ENCODE data around the gene TYMP.

Gene TYMP

GRCh38 chr22:50505776-50506610 lies 23.8 kb downstream of the TYMP start:
- DNase-seq (ENCODE audit: low read depth) = no peak

- DNase-seq (ENCODE audit: low read depth) = no peak
These were observed 24.5 kb downstream of the TYMP start for GRCh38 chr22:50505276-50505775.

GRCh38 chr22:50504369-50505211 lies 25.2 kb downstream of the TYMP start:
- no peak for DNase-seq (ENCODE audit: low read depth)

DNA sequence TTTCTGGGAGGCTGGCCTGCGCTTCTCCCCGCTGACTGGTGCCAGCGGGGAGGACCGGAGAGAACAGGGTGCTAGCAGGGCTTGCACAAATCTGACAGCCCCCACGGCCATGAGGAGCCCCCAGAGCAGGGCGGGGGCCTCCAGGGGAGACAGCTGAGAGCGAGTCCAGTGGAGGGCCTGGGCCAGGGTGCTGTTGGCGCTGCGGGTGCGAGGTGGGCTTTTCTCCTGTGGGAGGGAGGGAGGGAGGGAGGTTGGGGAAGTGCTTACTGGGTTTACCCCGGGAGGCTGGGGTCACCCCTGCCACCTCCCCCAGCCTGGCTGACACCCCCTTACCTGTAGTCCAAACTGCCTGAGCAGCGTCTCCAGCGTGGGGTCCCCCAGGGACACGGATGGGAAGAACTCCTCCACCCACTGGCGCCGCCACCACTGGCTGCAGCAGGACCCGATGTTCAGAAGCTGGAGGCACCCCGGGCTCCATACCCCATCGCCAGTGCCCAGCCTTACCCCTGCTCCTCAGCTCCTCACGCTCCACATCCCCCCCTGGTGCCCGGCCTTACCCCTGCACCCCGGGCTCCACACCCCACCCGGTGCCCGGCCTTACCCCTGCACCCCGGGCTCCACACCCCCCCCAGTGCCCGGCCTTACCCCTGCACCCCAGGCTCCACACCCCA lies 26.2 kb downstream of the TYMP start:
- no peak for DNase-seq (ENCODE audit: low read depth)

DNA sequence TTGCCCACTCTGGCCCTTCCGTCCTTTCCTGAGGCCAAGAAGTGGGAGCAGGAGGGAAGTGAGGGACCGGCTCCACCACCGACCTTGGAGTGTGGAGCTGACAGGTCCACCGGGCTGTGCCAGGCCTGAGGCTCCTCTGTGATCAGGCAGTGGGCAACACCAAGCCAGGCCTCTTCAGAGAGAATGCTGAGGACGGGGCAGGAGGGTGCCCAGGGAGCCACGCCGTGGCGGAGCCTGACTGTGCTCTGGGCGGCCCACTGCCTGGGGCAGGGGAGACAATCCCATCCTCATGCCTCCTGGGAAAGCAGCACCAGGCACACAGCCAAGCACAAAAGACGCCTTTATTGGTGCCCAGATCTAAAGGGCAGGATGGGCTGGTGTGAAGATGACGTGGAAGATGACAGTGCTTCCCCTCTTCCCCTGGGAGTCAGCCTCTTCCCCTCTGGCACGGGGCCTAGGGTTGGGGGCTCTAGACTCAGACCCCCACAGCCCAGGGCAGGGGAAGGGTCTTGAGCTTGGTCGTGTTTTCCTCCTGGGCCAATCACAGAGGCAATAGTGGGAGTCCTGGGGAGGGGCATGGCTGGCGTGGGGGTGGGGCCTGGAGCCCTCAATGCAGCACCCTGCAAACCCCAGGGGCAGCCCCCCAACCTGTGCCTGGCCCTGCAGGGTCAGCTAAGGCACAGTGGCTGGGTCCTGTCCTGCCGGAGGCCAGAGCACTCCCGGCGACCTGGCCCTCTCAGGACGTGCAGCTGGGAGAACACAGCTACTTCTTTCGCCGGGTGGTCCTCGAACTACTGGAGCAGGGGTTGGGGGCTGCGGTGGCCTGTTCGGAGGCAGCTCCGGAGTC lies 27.0 kb downstream of the TYMP start:
- no peak for DNase-seq (ENCODE audit: low read depth)

GRCh38 chr22:50502096-50502495 lies 27.7 kb downstream of the TYMP start:
- DNase-seq (ENCODE audit: low read depth) = no peak

DNA sequence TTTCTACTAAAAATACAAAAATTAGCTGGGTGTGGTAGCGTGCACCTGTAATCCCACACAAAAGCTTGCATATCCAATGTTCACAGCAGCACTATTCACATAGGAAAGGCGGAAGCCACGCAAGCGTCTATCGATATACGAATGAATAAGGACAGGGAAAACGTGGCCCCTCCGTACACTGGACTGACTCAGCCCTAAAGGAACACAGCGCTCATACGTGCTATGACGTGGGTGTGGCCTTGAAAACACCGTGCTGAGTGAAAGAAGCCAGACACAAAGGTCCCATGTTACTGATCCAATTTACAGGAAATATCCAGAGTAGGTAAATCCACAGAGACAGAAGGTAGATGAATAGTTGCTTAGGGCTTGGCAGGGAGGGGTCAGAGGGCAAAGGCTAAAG lies 29.4 kb downstream of the TYMP start:
- DNase-seq (ENCODE audit: low read depth) = no peak

DNA sequence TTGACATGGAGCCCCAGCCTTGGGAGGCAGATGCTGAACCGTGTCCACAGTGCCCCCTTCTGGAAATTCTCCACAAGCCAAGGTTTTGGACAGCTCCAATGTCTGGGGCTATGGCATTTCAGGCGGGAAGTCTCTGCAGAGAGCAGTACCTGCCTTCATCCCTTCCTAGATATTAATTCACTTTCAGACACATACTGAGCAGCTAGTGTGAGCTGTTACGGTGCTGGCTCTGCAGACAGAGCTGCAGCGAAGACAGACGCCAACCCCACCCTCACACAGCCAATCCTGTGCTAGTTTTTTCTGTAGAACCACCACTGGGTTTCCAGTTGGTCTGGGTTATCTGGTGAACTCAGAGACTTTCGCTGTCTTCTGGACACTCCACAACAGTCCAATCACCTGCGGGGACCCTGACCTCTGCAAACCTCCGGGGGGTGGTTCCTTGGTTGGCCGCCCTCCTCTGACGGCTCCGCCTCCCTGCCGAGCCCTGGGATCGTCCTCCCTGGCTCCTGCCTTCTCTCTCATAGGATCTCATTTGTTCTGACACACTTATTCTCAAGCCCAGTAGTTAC lies 31.4 kb downstream of the TYMP start:
- DNase-seq (ENCODE audit: low read depth) = no peak

- no peak for DNase-seq (ENCODE audit: low read depth)
These were observed 32.7 kb downstream of the TYMP start for GRCh38 chr22:50497093-50497492.

- DNase-seq (ENCODE audit: low read depth) = no peak
These were observed 39.1 kb downstream of the TYMP start for GRCh38 chr22:50490531-50491308.

- DNase-seq (ENCODE audit: low read depth) = no peak
These were observed 40.2 kb downstream of the TYMP start for GRCh38 chr22:50489363-50490243.

DNA sequence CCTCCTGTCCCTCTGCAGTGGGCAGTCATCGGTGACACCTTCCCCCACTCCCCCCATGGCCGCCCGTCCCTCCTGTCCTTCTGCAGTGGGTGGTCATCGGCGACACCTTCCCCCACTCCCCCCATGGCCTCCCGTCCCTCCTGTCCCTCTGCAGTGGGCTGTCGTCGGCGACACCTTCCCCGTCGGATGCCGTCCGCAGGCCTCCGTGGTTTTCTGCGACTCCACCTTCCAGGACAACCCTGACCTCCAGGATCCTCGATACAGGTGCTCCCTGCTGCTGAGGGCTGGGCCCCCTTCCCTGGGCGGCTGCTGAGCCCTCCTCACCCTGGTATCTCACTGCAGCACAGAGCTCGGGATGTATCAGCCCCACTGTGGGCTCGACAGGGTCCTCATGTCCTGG lies 40.9 kb downstream of the TYMP start:
- DNase-seq (ENCODE audit: low read depth) = no peak

DNA sequence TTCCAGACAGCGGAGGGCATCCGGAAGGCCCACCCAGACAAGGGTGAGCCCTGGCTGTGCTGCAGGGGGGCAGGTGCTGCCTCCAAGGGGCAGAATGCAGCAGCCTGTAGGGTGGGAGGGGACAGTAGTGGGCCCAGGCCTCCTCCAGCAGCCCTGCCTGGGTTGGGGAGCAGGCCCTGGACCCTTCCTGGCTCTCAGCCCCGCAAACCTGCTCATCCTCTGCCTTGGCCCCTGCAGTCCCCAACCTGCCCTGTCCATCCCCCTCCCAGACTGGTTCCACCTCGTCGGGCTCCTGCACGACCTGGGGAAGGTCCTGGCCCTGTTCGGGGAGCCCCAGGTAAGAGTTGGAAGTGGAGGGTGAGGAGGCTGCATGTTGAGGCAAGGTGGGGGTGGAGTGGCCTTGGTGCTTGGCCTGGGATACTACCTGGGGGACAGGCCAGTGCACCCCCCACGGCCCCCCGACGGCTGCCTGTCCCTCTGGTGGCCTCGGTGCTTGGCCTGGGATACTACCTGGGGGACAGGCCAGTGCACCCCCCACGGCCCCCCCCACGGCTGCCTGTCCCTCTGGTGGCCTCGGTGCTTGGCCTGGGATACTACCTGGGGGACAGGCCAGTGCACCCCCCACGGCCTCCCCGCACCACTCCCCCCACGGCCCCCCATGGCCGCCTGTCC lies 41.7 kb downstream of the TYMP start:
- DNase-seq (ENCODE audit: low read depth) = no peak

DNA sequence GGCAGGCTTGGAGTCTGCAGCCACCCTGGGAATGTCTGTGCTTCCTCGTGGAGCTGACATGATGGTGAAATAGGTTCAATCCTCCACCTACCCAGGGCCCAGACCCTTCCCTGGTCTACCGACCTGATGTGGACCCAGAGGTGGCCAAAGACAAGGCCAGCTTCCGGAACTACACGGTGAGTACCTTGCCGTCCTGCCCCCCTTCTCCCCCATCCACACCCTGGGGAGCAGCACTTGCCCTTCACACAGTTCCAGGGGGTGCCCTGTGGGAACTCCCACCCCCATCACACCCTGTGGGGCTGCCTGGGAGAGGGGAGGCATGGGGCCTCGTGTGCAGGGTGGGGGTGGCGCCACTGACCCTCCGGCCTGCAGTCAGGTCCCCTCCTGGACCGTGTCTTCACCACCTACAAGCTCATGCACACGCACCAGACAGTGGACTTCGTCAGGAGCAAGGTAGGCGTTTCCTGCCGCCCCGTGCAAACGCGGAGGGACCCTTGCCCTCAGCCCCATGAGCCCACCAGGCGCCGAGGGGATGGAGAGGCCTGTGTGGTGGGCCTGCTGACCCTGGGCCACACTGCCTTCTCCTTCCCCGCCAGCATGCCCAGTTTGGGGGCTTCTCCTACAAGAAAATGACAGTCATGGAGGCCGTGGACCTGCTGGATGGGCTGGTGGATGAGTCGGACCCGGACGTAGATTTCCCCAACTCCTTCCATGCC lies 42.4 kb downstream of the TYMP start:
- no peak for DNase-seq (ENCODE audit: low read depth)

- DNase-seq (ENCODE audit: low read depth) = no peak
These were observed 43.1 kb downstream of the TYMP start, which contains the start of gene MIOX for GRCh38 chr22:50486561-50487289. TSS of gene MIOX (plus strand) at chr22:50486859. CDS start at chr22:50486898, 39 bp downstream.

DNA sequence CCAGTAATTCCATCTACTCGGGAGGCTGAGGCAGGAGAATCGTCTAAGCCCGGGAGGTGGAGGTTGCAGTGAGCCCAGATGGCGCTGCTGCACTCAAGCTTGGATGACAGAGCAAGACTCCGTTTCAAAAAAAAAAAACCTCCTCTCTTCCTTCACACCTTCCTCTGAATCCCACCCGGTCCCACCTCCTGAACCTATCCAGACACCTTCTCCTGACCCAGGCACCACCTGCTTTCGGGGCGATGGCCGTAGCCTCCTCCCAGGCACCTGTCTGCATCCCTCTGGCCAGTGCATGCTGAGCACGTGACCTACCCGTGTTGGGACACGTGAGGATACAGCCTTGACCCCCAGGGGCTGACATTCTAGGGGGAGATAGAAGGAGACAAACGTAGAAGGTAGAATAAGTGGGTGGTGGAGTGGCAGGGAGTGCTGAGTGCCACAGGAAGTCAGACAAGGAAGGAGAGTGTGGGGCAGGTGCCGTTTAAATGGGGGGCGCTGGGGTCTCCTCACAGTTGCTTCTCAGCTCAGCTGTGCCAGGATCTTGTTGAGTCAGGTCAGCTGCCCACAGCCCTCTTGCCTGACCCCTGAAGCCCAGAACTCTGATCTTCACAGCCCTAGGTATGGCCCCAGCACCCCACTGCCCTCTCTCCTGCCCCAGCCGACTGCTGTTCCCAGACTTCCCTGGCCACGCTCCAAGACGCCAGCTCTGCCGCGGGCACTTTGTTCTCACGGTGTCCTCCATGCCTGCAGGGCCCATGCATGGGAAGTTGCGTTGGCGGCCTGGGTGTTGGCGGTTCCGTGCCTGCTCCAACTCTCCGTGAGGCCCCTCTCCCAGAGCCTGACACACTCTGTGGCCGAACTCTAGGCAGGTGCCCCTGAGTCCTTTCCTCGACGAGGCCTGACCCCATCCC lies 44.3 kb downstream of the TYMP start:
- DNase-seq (ENCODE audit: low read depth) = no peak
